ENCODE measurements around the gene CCDC146.

DNA sequence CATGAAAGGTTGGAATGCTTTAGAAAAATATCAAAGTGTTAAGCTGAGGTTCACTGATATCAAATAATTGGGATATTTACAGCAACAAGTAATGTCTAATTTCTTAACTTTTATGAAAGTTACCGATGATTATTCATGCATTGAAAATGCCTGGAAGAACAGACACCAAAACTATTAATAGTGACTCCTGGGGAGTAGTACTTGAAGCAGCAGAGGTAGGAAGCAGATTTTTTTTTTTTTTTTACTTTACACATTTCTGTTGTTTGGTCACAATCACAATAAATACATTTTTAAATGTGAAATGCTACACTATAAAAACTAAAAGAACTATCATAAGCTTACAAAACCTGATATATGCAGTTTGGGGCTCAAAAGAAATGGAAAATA is 147.7 kb downstream of the CCDC146 start:
- TF ChIP-seq, protein P1, sequence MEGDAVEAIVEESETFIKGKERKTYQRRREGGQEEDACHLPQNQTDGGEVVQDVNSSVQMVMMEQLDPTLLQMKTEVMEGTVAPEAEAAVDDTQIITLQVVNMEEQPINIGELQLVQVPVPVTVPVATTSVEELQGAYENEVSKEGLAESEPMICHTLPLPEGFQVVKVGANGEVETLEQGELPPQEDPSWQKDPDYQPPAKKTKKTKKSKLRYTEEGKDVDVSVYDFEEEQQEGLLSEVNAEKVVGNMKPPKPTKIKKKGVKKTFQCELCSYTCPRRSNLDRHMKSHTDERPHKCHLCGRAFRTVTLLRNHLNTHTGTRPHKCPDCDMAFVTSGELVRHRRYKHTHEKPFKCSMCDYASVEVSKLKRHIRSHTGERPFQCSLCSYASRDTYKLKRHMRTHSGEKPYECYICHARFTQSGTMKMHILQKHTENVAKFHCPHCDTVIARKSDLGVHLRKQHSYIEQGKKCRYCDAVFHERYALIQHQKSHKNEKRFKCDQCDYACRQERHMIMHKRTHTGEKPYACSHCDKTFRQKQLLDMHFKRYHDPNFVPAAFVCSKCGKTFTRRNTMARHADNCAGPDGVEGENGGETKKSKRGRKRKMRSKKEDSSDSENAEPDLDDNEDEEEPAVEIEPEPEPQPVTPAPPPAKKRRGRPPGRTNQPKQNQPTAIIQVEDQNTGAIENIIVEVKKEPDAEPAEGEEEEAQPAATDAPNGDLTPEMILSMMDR (IDR thresholded peaks at IDR 0.05; ENCODE audit: borderline replicate concordance, extremely low read depth, low read length, poor library complexity, severe bottlenecking): no peak
- no peak for TF ChIP-seq EZH2 (IDR thresholded peaks at IDR 0.05; ENCODE audit: borderline replicate concordance, low read depth, low read length, severe bottlenecking)
